Type B pancreatic cell (in vitro differentiated cells): ENCODE data around the gene PEAK3. TPM values are rescaled to one million over a fixed set of nuclear protein-coding genes. Genes with fewer than 3 reads are reported as not detected.

ENCODE experiments used
- DNase-seq: peaks from one replicate; pipeline ENCODE4 v3.0.0; 2021; ENCODE audit warnings: mixed read lengths; ENCODE audit not compliant: unreplicated experiment; ENCODE audit errors: extremely low spot score
- H3K27ac Mint-ChIP-seq: 2 replicates; pipeline ENCODE4 v1.8.0; 2021; ENCODE audit warnings: mild to moderate bottlenecking, mixed read lengths
- H3K27me3 Mint-ChIP-seq: 2 replicates; pipeline ENCODE4 v1.8.0; 2021; ENCODE audit warnings: mixed read lengths
- H3K36me3 Mint-ChIP-seq: 2 replicates; pipeline ENCODE4 v1.8.0; 2021; ENCODE audit warnings: mixed read lengths
- H3K4me1 Mint-ChIP-seq: one replicate; pipeline ENCODE4 v1.8.0; 2021; ENCODE audit warnings: mixed read lengths; ENCODE audit not compliant: unreplicated experiment
- H3K4me3 Mint-ChIP-seq: 2 replicates; pipeline ENCODE4 v1.8.0; 2021; ENCODE audit warnings: mild to moderate bottlenecking, mixed read lengths
- H3K9me3 Mint-ChIP-seq: 2 replicates; pipeline ENCODE4 v1.8.0; 2021; ENCODE audit warnings: mixed read lengths
- total RNA-seq: library from RNA; stranded (reverse); gene quantifications from 2 replicates; pipeline ENCODE4 v1.2.1, GENCODE V29; 2021; ENCODE audit warnings: low replicate concordance
- TF ChIP-seq, protein P1 (sequence below): fragments of 200-600 bp; sonication (generic); conservative IDR thresholded peaks from 2 replicates; pipeline ENCODE4 v1.5.0; 2021; ENCODE audit warnings: antibody characterized with exemption, mild to moderate bottlenecking

The PEAK3 gene
- total RNA-seq, 1 donor from 2014 or later: not detected

DNA sequence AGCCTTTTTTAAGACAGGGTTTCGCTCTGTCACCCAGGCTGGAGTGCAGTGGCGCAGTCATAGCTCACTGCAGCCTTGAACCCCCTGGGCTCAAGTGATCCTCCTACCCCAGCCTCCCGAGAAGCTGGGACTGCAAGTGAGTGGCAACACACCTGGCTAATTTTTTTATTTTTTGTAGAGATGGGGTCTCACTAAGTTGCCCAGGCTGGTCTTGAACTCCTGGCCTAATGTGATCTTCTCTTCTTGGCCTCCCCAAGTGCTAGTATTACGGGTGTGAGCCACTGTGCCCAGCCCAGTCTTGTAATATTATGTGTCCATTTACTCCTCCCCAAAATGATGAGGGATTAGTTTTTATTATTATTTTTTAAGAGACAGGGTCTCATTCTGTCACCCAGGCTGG lies 29.1 kb upstream of the PEAK3 start:
- Mint-ChIP-seq H3K27ac (no peak overlapping the region), H3K36me3 (no peaks in the 10 kb centered on the region), H3K27me3 (peaks cover 47% of the 10 kb centered on the region)

DNA sequence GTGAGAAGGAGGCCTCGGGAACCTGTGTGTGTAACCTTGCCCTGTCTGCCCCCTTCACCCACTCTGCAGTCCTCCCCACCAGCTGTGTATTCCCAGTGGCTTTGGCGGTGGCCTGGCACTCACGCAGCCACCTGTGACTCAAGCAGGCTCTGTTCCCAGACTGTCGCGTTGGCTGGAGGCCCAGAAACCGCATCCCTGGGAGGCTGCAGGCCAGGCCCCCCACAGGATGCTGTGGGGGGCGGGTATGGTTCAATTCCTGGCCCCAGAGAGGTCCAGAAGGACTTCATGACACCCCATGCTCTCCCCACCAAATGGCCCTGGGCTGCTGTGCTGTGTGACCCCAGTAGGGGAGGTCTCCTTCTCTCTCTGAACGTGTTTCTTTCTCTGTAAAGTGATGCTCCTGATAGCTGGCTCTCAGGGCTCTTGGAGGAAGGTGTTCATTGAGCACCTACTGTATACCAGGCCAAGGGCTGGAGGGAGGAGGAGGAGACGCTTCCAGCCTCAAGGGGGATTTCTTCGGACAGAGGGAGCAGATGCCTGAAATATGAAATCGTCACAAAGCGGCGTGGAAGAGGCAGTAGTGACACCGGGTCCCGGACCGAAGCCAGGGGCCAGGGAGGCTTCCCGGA lies 27.9 kb upstream of the PEAK3 start:
- no peak overlapping the region for H3K4me3 Mint-ChIP-seq
- no peaks in the 10 kb centered on the region for H3K4me1 Mint-ChIP-seq
- H3K27me3 Mint-ChIP-seq: peaks cover 49% of the 10 kb centered on the region
- no peaks in the 10 kb centered on the region for H3K36me3 Mint-ChIP-seq
- TF ChIP-seq, protein P1, sequence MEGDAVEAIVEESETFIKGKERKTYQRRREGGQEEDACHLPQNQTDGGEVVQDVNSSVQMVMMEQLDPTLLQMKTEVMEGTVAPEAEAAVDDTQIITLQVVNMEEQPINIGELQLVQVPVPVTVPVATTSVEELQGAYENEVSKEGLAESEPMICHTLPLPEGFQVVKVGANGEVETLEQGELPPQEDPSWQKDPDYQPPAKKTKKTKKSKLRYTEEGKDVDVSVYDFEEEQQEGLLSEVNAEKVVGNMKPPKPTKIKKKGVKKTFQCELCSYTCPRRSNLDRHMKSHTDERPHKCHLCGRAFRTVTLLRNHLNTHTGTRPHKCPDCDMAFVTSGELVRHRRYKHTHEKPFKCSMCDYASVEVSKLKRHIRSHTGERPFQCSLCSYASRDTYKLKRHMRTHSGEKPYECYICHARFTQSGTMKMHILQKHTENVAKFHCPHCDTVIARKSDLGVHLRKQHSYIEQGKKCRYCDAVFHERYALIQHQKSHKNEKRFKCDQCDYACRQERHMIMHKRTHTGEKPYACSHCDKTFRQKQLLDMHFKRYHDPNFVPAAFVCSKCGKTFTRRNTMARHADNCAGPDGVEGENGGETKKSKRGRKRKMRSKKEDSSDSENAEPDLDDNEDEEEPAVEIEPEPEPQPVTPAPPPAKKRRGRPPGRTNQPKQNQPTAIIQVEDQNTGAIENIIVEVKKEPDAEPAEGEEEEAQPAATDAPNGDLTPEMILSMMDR: no peak
- DNase-seq: no peak
- H3K27ac Mint-ChIP-seq: no peak overlapping the region
- no peaks in the 10 kb centered on the region for H3K9me3 Mint-ChIP-seq

More for the DNA sequence above, 29.1 kb upstream of the PEAK3 start:
- TF ChIP-seq, protein P1: no peak
- DNase-seq: no peak
- no peaks in the 10 kb centered on the region for H3K9me3 Mint-ChIP-seq
- H3K4me3 Mint-ChIP-seq: no peak overlapping the region
- H3K4me1 Mint-ChIP-seq: no peaks in the 10 kb centered on the region

DNA sequence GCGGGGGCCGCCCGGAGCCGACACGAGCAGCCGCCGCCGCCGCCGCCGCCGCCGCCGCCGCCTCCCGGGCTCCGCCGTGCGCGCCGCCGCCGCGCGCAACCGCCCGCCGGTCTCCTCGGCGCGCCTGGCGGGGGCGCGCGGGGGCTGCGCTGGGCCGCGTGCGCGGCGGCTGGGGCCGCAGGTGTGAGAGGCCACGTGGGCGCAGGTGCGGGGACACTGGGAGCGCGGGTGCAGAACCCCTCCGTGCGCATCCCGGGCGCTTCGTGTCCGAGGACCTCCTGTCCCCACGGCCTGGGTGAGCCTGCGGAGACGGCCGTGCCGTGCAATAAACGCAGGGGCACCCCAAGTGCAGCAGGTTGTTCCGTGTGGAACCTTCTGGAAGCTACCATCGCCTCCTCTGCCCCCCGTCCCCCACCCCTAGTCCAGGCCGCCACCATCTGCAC lies 26.2 kb upstream of the PEAK3 start, which contains the start of gene LINGO3:
TSS of gene LINGO3 (minus strand) at position 41 of the 443 bp plus-strand sequence. CDS start 16,378 bp downstream, outside the sequence.
- Mint-ChIP-seq H3K4me3 (peak within 1 kb of the TSS; percentile 80), H3K9me3 (no peaks in the 10 kb centered on the region), H3K27me3 (peaks cover 51% of the 10 kb centered on the region), H3K4me1 (no peaks in the 10 kb centered on the region), H3K27ac (no peak within 1 kb of the TSS), H3K36me3 (no peaks in the 10 kb centered on the region)
- TF ChIP-seq, protein P1: no peak
- DNase-seq: no peak

DNA sequence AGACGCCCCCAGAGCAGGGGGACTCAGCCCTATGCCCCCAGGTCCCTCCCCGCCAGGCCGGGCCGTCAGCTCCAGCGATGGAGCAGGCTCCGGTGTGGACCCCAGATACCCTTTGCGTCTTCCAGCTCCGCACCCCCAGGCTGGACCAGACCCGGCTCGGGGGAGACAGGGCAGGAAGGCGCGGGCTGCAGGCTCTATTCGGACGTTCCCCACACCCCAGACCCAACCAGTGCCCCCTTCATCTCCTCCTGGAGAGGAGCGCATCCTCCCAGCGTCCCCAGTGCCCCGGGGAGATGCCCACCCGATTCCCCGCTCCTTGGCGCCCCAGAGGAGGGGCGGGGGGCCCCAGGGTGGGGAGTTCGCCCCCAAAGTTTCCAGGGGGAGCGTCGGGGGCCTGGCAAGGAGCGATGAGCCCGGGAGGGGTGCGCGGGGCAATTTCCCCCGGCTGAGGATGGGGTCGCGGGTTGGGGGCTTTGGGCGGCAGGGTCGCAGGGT lies 25.6 kb upstream of the PEAK3 start:
- no peak for DNase-seq
- peaks cover 53% of the 10 kb centered on the region for H3K27me3 Mint-ChIP-seq
- H3K36me3 Mint-ChIP-seq: no peaks in the 10 kb centered on the region

DNA sequence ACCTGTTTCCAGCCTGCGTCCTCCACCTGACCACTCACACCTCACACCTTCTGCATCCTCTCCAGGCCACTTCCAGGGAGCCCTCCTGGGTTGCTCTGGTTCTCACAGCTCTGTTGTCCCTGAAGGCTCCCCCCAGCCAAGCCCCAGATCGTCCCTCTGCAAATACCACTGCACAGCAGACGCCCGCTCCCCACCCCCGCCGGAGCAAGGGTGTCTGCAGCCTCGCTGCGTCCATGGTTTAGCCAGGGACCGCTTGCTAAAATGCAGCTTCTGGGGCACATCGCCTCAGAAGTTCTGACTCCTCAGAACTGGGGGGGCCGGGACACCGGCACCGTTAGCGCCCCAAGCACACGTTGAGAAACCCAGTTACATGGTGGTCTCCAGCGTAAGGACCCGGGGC lies 25.0 kb upstream of the PEAK3 start:
- TF ChIP-seq, protein P1: no peak
- H3K36me3 Mint-ChIP-seq: no peaks in the 10 kb centered on the region
- peaks cover 4% of the 10 kb centered on the region for H3K4me1 Mint-ChIP-seq
- no peak for DNase-seq
- peak overlapping the region; percentile 49 for H3K4me3 Mint-ChIP-seq
- no peaks in the 10 kb centered on the region for H3K9me3 Mint-ChIP-seq
- H3K27ac Mint-ChIP-seq: no peak overlapping the region
- H3K27me3 Mint-ChIP-seq: peaks cover 49% of the 10 kb centered on the region

More for the DNA sequence above, 25.6 kb upstream of the PEAK3 start:
- TF ChIP-seq, protein P1: no peak
- Mint-ChIP-seq H3K4me1 (peaks cover 4% of the 10 kb centered on the region), H3K27ac (no peak overlapping the region), H3K4me3 (no peak overlapping the region), H3K9me3 (no peaks in the 10 kb centered on the region)
